Activated CD8-positive, alpha-beta T cell treated with anti-CD3 and anti-CD28 coated beads, Interleukin-2, amount 10 ng/mL, durations not matched to agents 7 days and 5 days (primary cell): Measurements from ENCODE around the gene WBP2NL. TPM values are rescaled to one million over a fixed set of nuclear protein-coding genes. Genes with fewer than 3 reads are reported as not detected.

Experiments
- ATAC-seq: fragments of 150-1000 bp; cut with Tn5 transposase; one replicate; pipeline ENCODE4 v1.10.0; 2021; ENCODE audit warnings: moderate library complexity
- CTCF ChIA-PET: fragments of 350-600 bp; sonication (Branson Sonifier 250); formaldehyde crosslinking; loops from one replicate; lab custom pipeline; 2021; ENCODE audit warnings: antibody characterized with exemption; lab: Charles Lee
- POLR2A ChIA-PET: fragments of 350-600 bp; sonication (Branson Sonifier 250); formaldehyde crosslinking; loops from one replicate; lab custom pipeline; 2021; ENCODE audit warnings: antibody characterized with exemption; lab: Charles Lee
- DNase-seq: peaks from one replicate; pipeline ENCODE4 v3.0.0-alpha.2; 2020
- H3K27ac Mint-ChIP-seq: one replicate; pipeline ENCODE4 v1.8.0; 2021; ENCODE audit warnings: mild to moderate bottlenecking, mixed read lengths
- H3K27me3 Mint-ChIP-seq: one replicate; pipeline ENCODE4 v1.8.0; 2021; ENCODE audit warnings: low read depth, mixed read lengths
- H3K36me3 Mint-ChIP-seq: one replicate; pipeline ENCODE4 v1.8.0; 2021; ENCODE audit warnings: low read depth, mixed read lengths
- H3K4me1 Mint-ChIP-seq: one replicate; pipeline ENCODE4 v1.8.0; 2021; ENCODE audit warnings: low read depth, mixed read lengths
- H3K4me3 Mint-ChIP-seq: one replicate; pipeline ENCODE4 v1.8.0; 2021; ENCODE audit warnings: mild to moderate bottlenecking, mixed read lengths
- H3K9me3 Mint-ChIP-seq: one replicate; pipeline ENCODE4 v1.8.0; 2022; ENCODE audit warnings: mixed read lengths; ENCODE audit not compliant: insufficient read depth
- total RNA-seq, 2 experiments: library from RNA; stranded (reverse); gene quantifications; one replicate each; pipeline ENCODE4 v1.2.3, GENCODE V29; 2021

Gene WBP2NL
- total RNA-seq, 2 experiments from 2014 or later: 1.1 to 1.3 TPM

- POLR2A ChIA-PET: interaction anchor here (0.7 kb wide), 1 partner anchor 95 kb away, joined by 3 read pairs; no protein-coding TSS in a partner anchor
- Mint-ChIP-seq H3K4me1 (no peaks in the 10 kb centered on the region), H3K27ac (no peak overlapping the region), H3K4me3 (no peak overlapping the region), H3K36me3 (peaks cover 6% of the 10 kb centered on the region), H3K27me3 (peaks cover 13% of the 10 kb centered on the region), H3K9me3 (peaks cover 25% of the 10 kb centered on the region)
- ATAC-seq (no peak), DNase-seq (no peak)
- CTCF ChIA-PET: interaction anchor here (1.0 kb wide), 1 partner anchor 12 kb away, joined by 3 read pairs; no protein-coding TSS in a partner anchor
Measured at GRCh38 chr22:42041784-42042183, 43.2 kb downstream of the WBP2NL start.

- Mint-ChIP-seq H3K4me3 (no peak overlapping the region), H3K27ac (no peak overlapping the region)
- no peak for ATAC-seq
Measured at GRCh38 chr22:42050641-42051180, 52.1 kb downstream of the WBP2NL start.

GRCh38 chr22:42052765-42053164, 54.2 kb downstream of the WBP2NL start:
- ATAC-seq (no peak), DNase-seq (no peak)
- POLR2A ChIA-PET: no interaction called here
- H3K9me3 Mint-ChIP-seq: peaks cover 21% of the 10 kb centered on the region
- peaks cover 9% of the 10 kb centered on the region for H3K36me3 Mint-ChIP-seq
- H3K4me3 Mint-ChIP-seq: no peak overlapping the region
- CTCF ChIA-PET: interaction anchor here (1.6 kb wide), 1 partner anchor 39 kb away, joined by 4 read pairs; no protein-coding TSS in a partner anchor
- no peak overlapping the region for H3K27ac Mint-ChIP-seq
- no peaks in the 10 kb centered on the region for H3K4me1 Mint-ChIP-seq
- H3K27me3 Mint-ChIP-seq: peaks cover 2% of the 10 kb centered on the region

More at GRCh38 chr22:42050641-42051180, 52.1 kb downstream of the WBP2NL start:
- Mint-ChIP-seq H3K4me1 (no peaks in the 10 kb centered on the region), H3K9me3 (peaks cover 3% of the 10 kb centered on the region), H3K36me3 (no peaks in the 10 kb centered on the region), H3K27me3 (peaks cover 2% of the 10 kb centered on the region)
- CTCF ChIA-PET: no interaction called here
- POLR2A ChIA-PET: no interaction called here
- no peak for DNase-seq

GRCh38 chr22:42056757-42057511, 58.3 kb downstream of the WBP2NL start:
- Mint-ChIP-seq H3K36me3 (peaks cover 41% of the 10 kb centered on the region), H3K4me3 (no peak overlapping the region), H3K27me3 (peaks cover 2% of the 10 kb centered on the region), H3K27ac (no peak overlapping the region), H3K4me1 (no peaks in the 10 kb centered on the region), H3K9me3 (peaks cover 26% of the 10 kb centered on the region)
- ChIA-PET POLR2A (interaction anchor here (0.6 kb wide), 1 partner anchor 299 kb away, joined by 4 read pairs; no protein-coding TSS in a partner anchor), CTCF (no interaction called here)
- no peak for ATAC-seq
- DNase-seq: no peak

- H3K27ac Mint-ChIP-seq: no peak overlapping the region
- H3K36me3 Mint-ChIP-seq: peaks cover 59% of the 10 kb centered on the region
- H3K4me3 Mint-ChIP-seq: no peak overlapping the region
- DNase-seq (no peak), ATAC-seq (no peak)
- no peaks in the 10 kb centered on the region for H3K4me1 Mint-ChIP-seq
- CTCF ChIA-PET: no interaction called here
- POLR2A ChIA-PET: interaction anchor here (1.3 kb wide), 1 partner anchor 29 kb away, joined by 3 read pairs; no protein-coding TSS in a partner anchor
- H3K9me3 Mint-ChIP-seq: peaks cover 25% of the 10 kb centered on the region
- peaks cover 2% of the 10 kb centered on the region for H3K27me3 Mint-ChIP-seq
Measured at GRCh38 chr22:42060489-42060888, 61.9 kb downstream of the WBP2NL start.

- H3K4me1 Mint-ChIP-seq: no peaks in the 10 kb centered on the region
- peaks cover 20% of the 10 kb centered on the region for H3K9me3 Mint-ChIP-seq
- no peak overlapping the region for H3K27ac Mint-ChIP-seq
- H3K27me3 Mint-ChIP-seq: peaks cover 2% of the 10 kb centered on the region
- DNase-seq (no peak), ATAC-seq (no peak)
- POLR2A ChIA-PET: interaction anchor here (0.7 to 1.3 kb wide), 2 partner anchors 10 to 29 kb away, joined by 3 read pairs; partner anchors contain the start of gene NAGA
- H3K36me3 Mint-ChIP-seq: peaks cover 62% of the 10 kb centered on the region
- CTCF ChIA-PET: no interaction called here
- no peak overlapping the region for H3K4me3 Mint-ChIP-seq
Measured at GRCh38 chr22:42061041-42061440, 62.5 kb downstream of the WBP2NL start.

- POLR2A ChIA-PET: no interaction called here
- Mint-ChIP-seq H3K4me1 (no peaks in the 10 kb centered on the region), H3K4me3 (no peak overlapping the region), H3K27me3 (no peaks in the 10 kb centered on the region), H3K9me3 (peaks cover 5% of the 10 kb centered on the region), H3K36me3 (peaks cover 64% of the 10 kb centered on the region), H3K27ac (no peak overlapping the region)
- CTCF ChIA-PET: no interaction called here
- DNase-seq: no peak
- ATAC-seq: no peak
Measured at GRCh38 chr22:42062506-42063170, 64.0 kb downstream of the WBP2NL start.

GRCh38 chr22:42064629-42065028, 66.0 kb downstream of the WBP2NL start:
- peaks cover 4% of the 10 kb centered on the region for H3K4me1 Mint-ChIP-seq
- no peaks in the 10 kb centered on the region for H3K27me3 Mint-ChIP-seq
- H3K9me3 Mint-ChIP-seq: no peaks in the 10 kb centered on the region
- ATAC-seq (no peak), DNase-seq (no peak)
- H3K27ac Mint-ChIP-seq: no peak overlapping the region
- H3K36me3 Mint-ChIP-seq: peaks cover 53% of the 10 kb centered on the region
- ChIA-PET CTCF (no interaction called here), POLR2A (interaction anchor here (1.4 kb wide), 1 partner anchor 14 kb away, joined by 7 read pairs; no protein-coding TSS in a partner anchor)
- no peak overlapping the region for H3K4me3 Mint-ChIP-seq

- no peak overlapping the region for H3K27ac Mint-ChIP-seq
- H3K4me3 Mint-ChIP-seq: no peak overlapping the region
- POLR2A ChIA-PET: interaction anchor here (1.4 kb wide), 1 partner anchor 13 kb away, joined by 7 read pairs; no protein-coding TSS in a partner anchor
- H3K36me3 Mint-ChIP-seq: peaks cover 44% of the 10 kb centered on the region
- no peaks in the 10 kb centered on the region for H3K27me3 Mint-ChIP-seq
- no peaks in the 10 kb centered on the region for H3K9me3 Mint-ChIP-seq
- CTCF ChIA-PET: no interaction called here
- ATAC-seq (no peak), DNase-seq (no peak)
- H3K4me1 Mint-ChIP-seq: peaks cover 11% of the 10 kb centered on the region
Measured at GRCh38 chr22:42065438-42066125, 67.0 kb downstream of the WBP2NL start.

GRCh38 chr22:42066126-42066761, 67.7 kb downstream of the WBP2NL start:
- ATAC-seq: no peak
- H3K27me3 Mint-ChIP-seq: no peaks in the 10 kb centered on the region
- no peaks in the 10 kb centered on the region for H3K9me3 Mint-ChIP-seq
- ChIA-PET CTCF (interaction anchor here (0.6 kb wide), 1 partner anchor 11 kb away, joined by 3 read pairs; no protein-coding TSS in a partner anchor), POLR2A (interaction anchor here (1.4 kb wide), 1 partner anchor 12 kb away, joined by 7 read pairs; no protein-coding TSS in a partner anchor)
- H3K36me3 Mint-ChIP-seq: peaks cover 37% of the 10 kb centered on the region
- H3K27ac Mint-ChIP-seq: no peak overlapping the region
- H3K4me3 Mint-ChIP-seq: no peak overlapping the region
- no peak for DNase-seq
- peaks cover 18% of the 10 kb centered on the region for H3K4me1 Mint-ChIP-seq

- POLR2A ChIA-PET: interaction anchor here (0.6 kb wide), 1 partner anchor 24 kb away, joined by 4 read pairs; the partner anchor contains the start of gene NDUFA6
- no peak for DNase-seq
Measured at GRCh38 chr22:42066937-42067336, 68.3 kb downstream of the WBP2NL start.

More at GRCh38 chr22:42066937-42067336, 68.3 kb downstream of the WBP2NL start:
- peaks cover 25% of the 10 kb centered on the region for H3K4me1 Mint-ChIP-seq
- no peak overlapping the region for H3K27ac Mint-ChIP-seq
- H3K27me3 Mint-ChIP-seq: no peaks in the 10 kb centered on the region
- CTCF ChIA-PET: interaction anchor here (0.6 kb wide), 1 partner anchor 10 kb away, joined by 3 read pairs; no protein-coding TSS in a partner anchor
- no peak for ATAC-seq
- no peak overlapping the region for H3K4me3 Mint-ChIP-seq
- H3K9me3 Mint-ChIP-seq: no peaks in the 10 kb centered on the region
- peaks cover 37% of the 10 kb centered on the region for H3K36me3 Mint-ChIP-seq
